ENCODE results near the gene UPF2. TPM values are rescaled to one million over a fixed set of nuclear protein-coding genes. Genes with fewer than 3 reads are reported as not detected.

Gene UPF2
- total RNA-seq, 1 donor from 2014 or later, result 11.3 TPM

- DNase-seq (ENCODE audit: low read depth), result no peak
- no peak overlapping the region for H3K4me3 ChIP-seq (ENCODE audit: low read depth, low read length)
- no peak for TF ChIP-seq CTCF (conservative IDR thresholded peaks at IDR 0.05; ENCODE audit: low read depth, low read length)
Observed at GRCh38 chr10:11880151-11881029, 162.2 kb downstream of the UPF2 start.

- DNase-seq (ENCODE audit: low read depth), result no peak
- no peak for TF ChIP-seq CTCF (conservative IDR thresholded peaks at IDR 0.05; ENCODE audit: low read depth, low read length)
- H3K4me3 ChIP-seq (ENCODE audit: low read depth, low read length), result no peak overlapping the region
Observed at GRCh38 chr10:11879387-11880094, 163.1 kb downstream of the UPF2 start.

- DNase-seq (ENCODE audit: low read depth), result no peak
- no peak overlapping the region for H3K4me3 ChIP-seq (ENCODE audit: low read depth, low read length)
- no peak for TF ChIP-seq CTCF (conservative IDR thresholded peaks at IDR 0.05; ENCODE audit: low read depth, low read length)
Observed at GRCh38 chr10:11878776-11879175, 163.8 kb downstream of the UPF2 start.

GRCh38 chr10:11877591-11877905 is 165.1 kb downstream of the UPF2 start:
- H3K4me3 ChIP-seq (ENCODE audit: low read depth, low read length), result no peak overlapping the region
- no peak for TF ChIP-seq CTCF (conservative IDR thresholded peaks at IDR 0.05; ENCODE audit: low read depth, low read length)
- no peak for DNase-seq (ENCODE audit: low read depth)

- TF ChIP-seq CTCF (conservative IDR thresholded peaks at IDR 0.05; ENCODE audit: low read depth, low read length), result no peak
- no peak overlapping the region for H3K4me3 ChIP-seq (ENCODE audit: low read depth, low read length)
- no peak for DNase-seq (ENCODE audit: low read depth)
Observed at GRCh38 chr10:11876805-11877590, 165.6 kb downstream of the UPF2 start.

GRCh38 chr10:11876324-11876723 is 166.3 kb downstream of the UPF2 start:
- no peak for DNase-seq (ENCODE audit: low read depth)
- TF ChIP-seq CTCF (conservative IDR thresholded peaks at IDR 0.05; ENCODE audit: low read depth, low read length), result no peak
- no peak overlapping the region for H3K4me3 ChIP-seq (ENCODE audit: low read depth, low read length)

Data from epithelial cell of proximal tubule (primary cell).